GM23338 (cell line): ENCODE data around the gene CPT1C. TPM values are rescaled to one million over a fixed set of nuclear protein-coding genes. Genes with fewer than 3 reads are reported as not detected.

Experiments used
- ATAC-seq: fragments of 200-7000 bp; cut with Tn5 transposase; 3 replicates; pipeline ENCODE4 v1.9.1; 2020
- DNase-seq: peaks from one replicate; pipeline ENCODE4 v3.0.0-alpha.2; 2015; ENCODE audit warnings: low spot score
- H2AFZ ChIP-seq: fragments of 200-600 bp; sonication (generic); 2 replicates; pipeline ENCODE4 v1.8.0; 2016; ENCODE audit warnings: antibody characterized with exemption, mild to moderate bottlenecking, moderate library complexity
- H3F3A ChIP-seq: fragments of 200-600 bp; sonication (generic); replicated peaks from 2 replicates; pipeline ENCODE4 v1.8.0; 2017; ENCODE audit warnings: antibody characterized with exemption, mixed run types, low read depth
- H3K27ac ChIP-seq: fragments of 200-600 bp; sonication (generic); 2 replicates; pipeline ENCODE4 v1.6.1; 2016; ENCODE audit warnings: low read depth
- H3K27me3 ChIP-seq: fragments of 200-600 bp; sonication (generic); 2 replicates; pipeline ENCODE4 v1.8.0; 2016; ENCODE audit warnings: mild to moderate bottlenecking, mixed run types, moderate library complexity; ENCODE audit not compliant: insufficient read depth
- H3K36me3 ChIP-seq: fragments of 200-600 bp; sonication (generic); 2 replicates; pipeline ENCODE4 v1.8.0; 2016; ENCODE audit warnings: mild to moderate bottlenecking; ENCODE audit not compliant: insufficient read depth
- H3K4me1 ChIP-seq: fragments of 200-600 bp; sonication (generic); 2 replicates; pipeline ENCODE4 v1.8.0; 2016; ENCODE audit warnings: mild to moderate bottlenecking, moderate library complexity; ENCODE audit not compliant: insufficient read depth
- H3K4me2 ChIP-seq: fragments of 200-600 bp; sonication (generic); 2 replicates; pipeline ENCODE4 v1.7.1; 2017; ENCODE audit warnings: mixed run types
- H3K4me3 ChIP-seq: fragments of 200-600 bp; sonication (generic); 2 replicates; pipeline ENCODE4 v1.6.1; 2016; ENCODE audit warnings: mixed run types
- H3K79me2 ChIP-seq: fragments of 200-600 bp; sonication (generic); replicated peaks from 2 replicates; pipeline ENCODE4 v1.8.0; 2017; ENCODE audit warnings: mild to moderate bottlenecking; ENCODE audit not compliant: insufficient read depth
- H3K9me2 ChIP-seq: fragments of 200-600 bp; sonication (generic); 2 replicates; pipeline ENCODE4 v1.8.0; 2017; ENCODE audit not compliant: insufficient read depth
- H4K20me1 ChIP-seq: fragments of 200-600 bp; sonication (generic); replicated peaks from 2 replicates; pipeline ENCODE4 v1.8.0; 2017; ENCODE audit warnings: mild to moderate bottlenecking; ENCODE audit not compliant: insufficient read depth
- H3K27ac Mint-ChIP-seq: 2 replicates; pipeline ENCODE4 v1.8.0; 2020; ENCODE audit warnings: inconsistent platforms, mild to moderate bottlenecking, moderate library complexity, mixed read lengths
- H3K27me3 Mint-ChIP-seq: 3 replicates; pipeline ENCODE4 v1.8.0; 2022; ENCODE audit warnings: low read depth, mild to moderate bottlenecking, moderate library complexity, mixed read lengths, inconsistent platforms; ENCODE audit not compliant: insufficient read depth, poor library complexity
- H3K36me3 Mint-ChIP-seq: 3 replicates; pipeline ENCODE4 v1.8.0; 2021; ENCODE audit warnings: low read depth, mild to moderate bottlenecking, inconsistent platforms, moderate library complexity, mixed read lengths
- H3K4me1 Mint-ChIP-seq: 3 replicates; pipeline ENCODE4 v1.8.0; 2020; ENCODE audit warnings: mild to moderate bottlenecking, inconsistent platforms, mixed read lengths
- H3K4me3 Mint-ChIP-seq: 3 replicates; pipeline ENCODE4 v1.8.0; 2021; ENCODE audit warnings: moderate library complexity, mild to moderate bottlenecking, inconsistent platforms, mixed read lengths
- H3K9me3 Mint-ChIP-seq: 3 replicates; pipeline ENCODE4 v1.8.0; 2020; ENCODE audit warnings: moderate library complexity, mild to moderate bottlenecking, inconsistent platforms, mixed read lengths
- CREB1 ChIP-seq: fragments of 250-450 bp; sonication (Bioruptor Pico); IDR thresholded peaks from 2 replicates; pipeline ENCODE4 v1.5.0; 2020; ENCODE audit warnings: low read depth, mild to moderate bottlenecking, moderate library complexity
- CTCF ChIP-seq, 2 experiments: fragments of 200-600 bp in 1 of 2; sonication (generic) in 1 of 2; conservative IDR thresholded peaks; 2 replicates each; pipeline versions ENCODE4 v1.5.1 to v1.6.1; 2016 to 2017; ENCODE audit warnings: antibody characterized with exemption in 2 of 2, low read depth in 2 of 2, mild to moderate bottlenecking in 2 of 2, moderate library complexity in 1 of 2
- EZH2 ChIP-seq: fragments of 200-600 bp; sonication (generic); IDR thresholded peaks from one replicate; pipeline ENCODE4 v1.8.0; 2017; ENCODE audit warnings: antibody characterized with exemption, mild to moderate bottlenecking, low read depth; ENCODE audit not compliant: unreplicated experiment
- JUNB ChIP-seq: IDR thresholded peaks from one replicate; pipeline ENCODE4 v1.6.1; 2016; ENCODE audit warnings: antibody characterized with exemption; ENCODE audit not compliant: unreplicated experiment
- NANOG ChIP-seq: IDR thresholded peaks from 2 replicates; pipeline ENCODE4 v1.6.1; 2016; ENCODE audit warnings: antibody characterized with exemption, borderline replicate concordance
- ZNF462 ChIP-seq: fragments of 250-450 bp; sonication (Bioruptor Pico); IDR thresholded peaks from 2 replicates; pipeline ENCODE4 v1.5.0; 2020; ENCODE audit warnings: mild to moderate bottlenecking, moderate library complexity
- polyA plus RNA-seq: library from polyadenylated mRNA; unstranded; fragments of >200 nt; fragmentation: Nextera tagmentation; extraction: Ambion mirVana; gene quantifications from 2 replicates; pipeline ENCODE4 v1.2.1, GENCODE V29; 2016
- total RNA-seq: library from RNA; depleted of rRNA; stranded (reverse); fragments of >200 nt; shearing (Covaris generic); gene quantifications from 2 replicates; pipeline ENCODE4 v1.2.3, GENCODE V29; 2014

The CPT1C gene
- total and polyA plus RNA-seq, 2 experiments from 2014 or later: 63.4 to 77.3 TPM

- peak; percentile 100 for DNase-seq
- H3K27me3 Mint-ChIP-seq: peaks cover 35% of the 10 kb centered on the region
- Histone ChIP-seq H3K36me3 (peaks cover 14% of the 10 kb centered on the region), H3K9me2 (no peaks in the 10 kb centered on the region), H3K4me2 (peak overlapping the region; percentile 84), H3K27ac (peak overlapping the region; percentile 92; the same call in 1 of the 2 replicates), H3K79me2 (peaks cover 44% of the 10 kb centered on the region), H3K27me3 (no peaks in the 10 kb centered on the region), H2AFZ (no peak overlapping the region), H3F3A (peaks cover 36% of the 10 kb centered on the region), H3K4me3 (peak overlapping the region; percentile 95), H3K4me1 (peaks cover 25% of the 10 kb centered on the region), H4K20me1 (peaks cover 23% of the 10 kb centered on the region)
- peak; percentile 64 for ATAC-seq
- peaks cover 23% of the 10 kb centered on the region for H3K4me1 Mint-ChIP-seq
- H3K27ac Mint-ChIP-seq: peak overlapping the region; percentile 100
- TF ChIP-seq CTCF (conservative IDR thresholded peaks at IDR 0.05; ENCODE audit: low read depth in 2 of 2) (no peak), CREB1 (CRISPR knock-in tag) (peak; percentile 91), ZNF462 (CRISPR knock-in tag) (no peak), JUNB (no peak), EZH2 (no peak), NANOG (no peak)
- peak overlapping the region; percentile 91 for H3K4me3 Mint-ChIP-seq
- H3K36me3 Mint-ChIP-seq: peaks cover 28% of the 10 kb centered on the region
- H3K9me3 Mint-ChIP-seq: no peaks in the 10 kb centered on the region; the same call in 1 of the 3 replicates
These were observed 14.1 kb upstream of the CPT1C start for GRCh38 chr19:49676784-49677230.
